LoVo (cell line): Measurements from ENCODE around the gene FAM107A.

Experiments used
- DNase-seq: peaks from one replicate; pipeline ENCODE4 v3.0.0-alpha.2; 2016; ENCODE audit warnings: low spot score

Gene FAM107A

GRCh38 chr3:58577269-58577821 lies at the start of gene FAM107A:
Gene FAM107A, minus strand, starts transcription at chr3:58577391. Its CDS starts 7,531 bp downstream, at chr3:58569860.
- no peak for DNase-seq

GRCh38 chr3:58625196-58625824 lies 48.1 kb upstream of the FAM107A start:
- no peak for DNase-seq

- DNase-seq, result no peak
Observed at GRCh38 chr3:58624550-58624949, 47.4 kb upstream of the FAM107A start.

GRCh38 chr3:58623961-58624360 lies 46.8 kb upstream of the FAM107A start:
- DNase-seq, result no peak

GRCh38 chr3:58623478-58623877 lies 46.3 kb upstream of the FAM107A start:
- no peak for DNase-seq

GRCh38 chr3:58622892-58623291 lies 45.7 kb upstream of the FAM107A start:
- DNase-seq, result no peak

GRCh38 chr3:58622436-58622835 lies 45.2 kb upstream of the FAM107A start:
- DNase-seq, result no peak

GRCh38 chr3:58621086-58621830 lies 44.1 kb upstream of the FAM107A start:
- no peak for DNase-seq

GRCh38 chr3:58620421-58620820 lies 43.2 kb upstream of the FAM107A start:
- DNase-seq, result no peak

- DNase-seq, result no peak
Observed at GRCh38 chr3:58617338-58617761, 40.2 kb upstream of the FAM107A start.

- no peak for DNase-seq
Observed at GRCh38 chr3:58613236-58614132, 36.3 kb upstream of the FAM107A start.

- DNase-seq, result no peak
Observed at GRCh38 chr3:58612830-58613229, 35.6 kb upstream of the FAM107A start.

- no peak for DNase-seq
Observed at GRCh38 chr3:58609990-58610389, 32.8 kb upstream of the FAM107A start.

GRCh38 chr3:58608648-58609047 lies 31.5 kb upstream of the FAM107A start:
- DNase-seq, result no peak

GRCh38 chr3:58607816-58608215 lies 30.6 kb upstream of the FAM107A start:
- no peak for DNase-seq

GRCh38 chr3:58606693-58607092 lies 29.5 kb upstream of the FAM107A start:
- DNase-seq, result no peak

- DNase-seq, result no peak
Observed at GRCh38 chr3:58604031-58604430, 26.8 kb upstream of the FAM107A start.

- no peak for DNase-seq
Observed at GRCh38 chr3:58603606-58604005, 26.4 kb upstream of the FAM107A start.

GRCh38 chr3:58597770-58598310 lies 20.6 kb upstream of the FAM107A start:
- DNase-seq, result no peak

- no peak for DNase-seq
Observed at GRCh38 chr3:58596834-58597518, 19.8 kb upstream of the FAM107A start.

GRCh38 chr3:58594117-58594516 lies 16.9 kb upstream of the FAM107A start:
- no peak for DNase-seq
